ENCODE data around the gene CANT1. TPM values are rescaled to one million over a fixed set of nuclear protein-coding genes. Genes with fewer than 3 reads are reported as not detected.

Gene CANT1
- polyA plus RNA-seq, 3 donors: 39.7 to 52.9 (median 46.1) TPM

DNA sequence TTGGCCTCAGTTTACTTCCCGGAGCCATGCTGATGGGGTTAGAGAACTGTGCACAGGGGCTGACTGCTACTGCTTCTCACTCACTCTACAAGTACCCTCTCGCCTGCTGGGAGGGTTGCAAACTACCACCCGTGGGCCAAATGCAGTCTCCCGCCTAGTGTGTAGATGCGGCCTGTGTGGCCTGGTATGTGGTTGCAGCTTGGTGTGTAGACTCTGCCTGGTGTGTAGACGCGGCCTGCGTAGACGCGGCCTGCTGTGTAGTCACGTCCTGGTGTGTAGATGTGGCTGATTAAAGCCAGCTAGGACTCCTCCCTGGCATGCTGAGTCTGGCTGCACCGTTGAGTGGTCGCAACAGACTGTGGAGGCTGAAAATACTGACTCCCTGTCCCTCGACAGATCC, 7.3 kb downstream of the CANT1 start:
- DNase-seq (ENCODE audit: extremely low read depth in 1 of 11, low read depth in 9 of 11, low spot score in 4 of 11): no peak

DNA sequence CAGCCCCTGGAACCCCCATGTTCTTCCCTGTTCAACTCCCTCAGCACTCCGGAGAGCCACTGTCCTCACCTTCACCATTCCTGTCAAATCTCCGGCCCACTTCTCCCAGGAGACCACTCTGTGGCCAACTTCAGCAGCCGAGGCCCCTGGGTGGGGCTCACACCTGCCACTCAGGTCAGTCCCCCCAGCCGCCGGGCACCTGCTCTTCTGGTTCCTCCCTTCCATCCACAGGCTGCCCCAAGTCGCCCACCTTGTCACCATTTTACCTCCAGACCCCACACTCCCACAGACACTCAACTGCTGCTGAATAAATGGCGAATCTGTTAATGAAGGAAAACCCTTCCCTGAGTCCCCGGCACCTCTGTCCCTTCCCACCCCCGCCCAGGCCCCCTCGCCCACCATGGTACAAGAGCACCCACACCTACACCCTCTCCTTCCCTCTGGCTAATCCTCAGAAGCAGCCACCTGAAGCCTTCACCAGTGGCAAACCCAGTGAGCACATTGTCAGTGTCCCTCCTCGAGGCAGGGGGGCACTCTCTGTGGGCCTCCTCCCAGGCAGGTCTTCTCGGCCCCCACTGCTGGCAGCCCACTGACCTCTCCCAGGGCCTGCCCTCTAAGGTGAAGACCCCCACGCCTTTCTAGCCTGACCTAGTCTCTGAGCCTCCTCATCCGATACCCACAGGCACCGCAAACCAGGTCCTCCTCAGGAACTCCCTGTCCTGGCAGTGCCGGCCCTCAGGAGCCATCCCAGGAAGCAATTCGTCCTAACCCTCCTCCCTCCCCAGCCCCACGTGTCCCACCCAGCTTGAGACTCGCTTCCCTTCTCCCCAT, 8.2 kb downstream of the CANT1 start:
- DNase-seq (ENCODE audit: extremely low read depth in 1 of 11, low read depth in 9 of 11, low spot score in 4 of 11): no peak

DNA sequence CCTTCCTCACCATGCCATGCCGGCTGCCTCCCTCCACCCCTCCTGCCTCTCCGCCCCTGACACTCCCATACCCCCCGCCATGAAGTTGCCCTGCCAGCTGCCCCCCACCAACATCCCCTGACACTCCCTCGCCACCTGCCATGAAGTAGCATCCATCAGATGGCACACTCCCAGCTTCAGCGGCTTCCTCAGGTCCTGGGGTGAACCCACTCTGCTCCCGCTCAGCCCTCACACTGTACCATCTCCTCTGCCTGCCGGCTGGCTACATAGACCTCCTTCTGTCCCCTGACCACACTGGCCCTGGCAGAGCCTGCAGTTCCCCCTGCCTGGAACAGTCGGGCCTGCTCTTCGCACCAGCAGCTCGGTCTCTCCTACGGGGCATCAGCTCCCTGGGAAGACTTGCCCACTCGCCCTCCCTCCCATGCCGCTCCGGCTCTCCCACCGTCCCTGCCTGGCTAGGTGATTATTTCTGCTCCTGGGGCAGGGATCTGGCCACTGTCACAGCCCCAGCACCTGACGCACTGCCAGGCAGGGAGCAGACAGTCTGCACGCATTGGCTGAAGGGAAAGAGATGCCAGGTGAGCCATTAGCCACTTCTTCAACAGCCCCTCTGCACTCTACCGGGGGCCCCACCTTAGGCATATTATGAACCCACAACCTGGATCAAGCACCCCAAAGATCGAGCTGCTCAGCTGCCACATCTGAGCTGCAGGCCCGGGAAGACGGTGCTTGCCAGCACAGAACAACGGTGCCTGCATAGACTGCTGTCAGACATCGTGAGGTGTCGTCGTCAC, 9.0 kb downstream of the CANT1 start:
- no peak for DNase-seq (ENCODE audit: extremely low read depth in 1 of 11, low read depth in 9 of 11, low spot score in 4 of 11)

DNA sequence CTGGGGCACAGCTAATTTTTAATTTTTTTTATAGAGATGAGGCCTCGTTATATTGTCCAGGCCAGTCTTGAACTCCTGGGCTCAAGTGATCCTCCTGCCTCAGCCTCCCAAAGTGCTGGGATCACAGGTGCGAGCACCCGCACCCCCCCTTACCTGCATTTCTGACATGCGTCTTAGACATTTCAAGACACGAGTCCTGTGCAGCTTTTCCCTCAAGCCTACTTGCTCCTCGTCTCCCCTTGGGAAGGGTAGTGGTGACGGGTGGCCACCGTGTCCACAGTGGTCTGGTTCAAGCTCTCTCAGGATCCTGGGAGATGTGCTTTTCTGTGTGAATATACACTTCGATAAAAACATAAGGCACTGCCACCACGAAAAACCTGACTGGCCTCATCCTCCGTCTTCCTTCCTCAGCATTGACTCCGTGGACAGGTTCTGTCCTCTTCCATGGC, 9.6 kb downstream of the CANT1 start:
- DNase-seq (ENCODE audit: extremely low read depth in 1 of 11, low read depth in 9 of 11, low spot score in 4 of 11): no peak

DNA sequence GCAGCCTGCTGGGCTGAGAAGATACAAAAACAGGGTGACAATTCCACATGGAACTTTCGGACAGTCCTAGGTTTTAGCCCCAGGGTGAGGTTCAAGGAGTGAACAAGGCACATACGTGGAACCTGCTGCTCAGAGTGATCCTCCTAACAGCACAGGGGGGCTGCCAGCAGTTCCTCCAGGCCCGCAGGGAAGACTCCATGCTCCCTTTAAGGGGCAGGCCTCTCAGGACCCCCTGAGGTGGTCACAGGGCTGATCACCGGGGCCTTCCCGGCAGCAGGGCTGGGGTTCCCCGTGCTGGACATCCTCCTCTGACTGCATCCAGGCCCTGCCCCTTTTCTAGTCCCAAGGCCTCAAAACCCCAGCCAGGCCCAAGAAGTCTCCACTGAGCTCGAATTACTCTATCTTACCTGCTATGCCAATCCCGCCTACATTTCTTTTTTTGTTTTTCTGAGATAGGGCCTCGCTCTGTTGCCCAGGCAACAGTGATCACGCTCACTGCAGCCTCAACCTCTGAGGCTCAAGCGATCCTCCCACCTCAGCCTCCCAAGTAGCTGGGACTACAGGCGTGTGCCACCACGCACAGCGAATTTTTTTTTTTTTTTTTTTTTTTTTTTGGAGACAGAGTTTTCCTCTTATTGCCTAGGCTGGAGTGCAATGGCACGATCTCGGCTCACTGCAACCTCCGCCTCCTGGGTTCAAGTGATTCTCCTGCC, 10.4 kb downstream of the CANT1 start:
- no peak for DNase-seq (ENCODE audit: extremely low read depth in 1 of 11, low read depth in 9 of 11, low spot score in 4 of 11)

DNA sequence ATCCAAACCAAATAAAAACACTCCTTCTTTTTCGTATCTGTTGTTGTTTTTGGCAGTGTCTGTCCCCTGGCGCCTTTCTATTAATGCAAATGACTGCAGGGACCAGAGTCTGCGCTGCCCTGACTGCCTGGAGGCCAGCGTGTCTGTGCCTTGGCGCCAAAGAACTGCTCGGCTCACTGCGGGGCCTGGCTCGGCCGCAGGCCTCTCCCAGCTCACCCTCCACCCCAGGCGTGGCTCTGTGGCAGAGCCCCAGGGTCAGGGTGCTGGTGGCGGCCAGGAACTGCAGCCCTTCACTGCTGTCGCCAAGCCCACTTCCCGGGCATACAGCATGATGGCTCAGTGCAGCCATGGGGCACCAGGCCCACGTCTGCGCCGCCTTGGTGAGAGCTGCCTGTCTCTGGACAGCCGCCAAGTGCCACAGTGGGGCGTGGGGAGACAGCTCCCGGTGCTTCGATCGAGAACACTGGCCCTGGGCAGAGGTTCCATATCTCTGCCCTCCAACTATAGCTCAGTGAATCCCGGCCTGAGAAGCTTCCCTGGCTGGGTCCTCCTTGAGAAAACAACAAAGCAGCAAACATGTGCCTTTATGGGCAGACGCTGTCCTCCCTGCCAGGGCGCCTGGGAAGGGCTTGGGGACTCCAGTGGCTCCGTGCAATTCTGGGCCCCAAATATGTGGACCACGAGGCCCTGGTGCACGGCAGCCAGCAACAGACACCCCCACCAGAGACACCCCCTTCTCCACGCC, 11.1 kb downstream of the CANT1 start:
- DNase-seq (ENCODE audit: extremely low read depth in 1 of 11, low read depth in 9 of 11, low spot score in 4 of 11): no peak

DNA sequence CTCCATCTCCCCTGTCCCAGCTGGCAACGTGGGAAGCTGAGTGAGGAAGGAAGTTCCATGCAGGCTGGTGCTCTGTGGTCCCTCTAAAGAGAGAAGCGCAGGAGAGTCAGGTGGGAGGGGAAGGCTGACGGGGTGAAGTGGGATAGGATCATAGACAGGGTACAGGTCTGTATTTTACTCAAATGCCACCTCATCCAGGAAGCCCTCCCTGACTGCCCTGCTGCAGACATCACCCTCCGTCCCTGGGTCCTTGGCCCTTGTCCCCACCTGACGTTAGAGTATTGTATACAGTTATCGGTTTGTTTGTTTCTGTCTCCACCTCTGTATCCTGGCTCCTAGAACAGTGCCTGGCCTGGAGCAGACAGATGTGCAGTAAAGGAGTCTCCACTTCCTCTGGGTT, 11.7 kb downstream of the CANT1 start:
- DNase-seq (ENCODE audit: extremely low read depth in 1 of 11, low read depth in 9 of 11, low spot score in 4 of 11): no peak

DNA sequence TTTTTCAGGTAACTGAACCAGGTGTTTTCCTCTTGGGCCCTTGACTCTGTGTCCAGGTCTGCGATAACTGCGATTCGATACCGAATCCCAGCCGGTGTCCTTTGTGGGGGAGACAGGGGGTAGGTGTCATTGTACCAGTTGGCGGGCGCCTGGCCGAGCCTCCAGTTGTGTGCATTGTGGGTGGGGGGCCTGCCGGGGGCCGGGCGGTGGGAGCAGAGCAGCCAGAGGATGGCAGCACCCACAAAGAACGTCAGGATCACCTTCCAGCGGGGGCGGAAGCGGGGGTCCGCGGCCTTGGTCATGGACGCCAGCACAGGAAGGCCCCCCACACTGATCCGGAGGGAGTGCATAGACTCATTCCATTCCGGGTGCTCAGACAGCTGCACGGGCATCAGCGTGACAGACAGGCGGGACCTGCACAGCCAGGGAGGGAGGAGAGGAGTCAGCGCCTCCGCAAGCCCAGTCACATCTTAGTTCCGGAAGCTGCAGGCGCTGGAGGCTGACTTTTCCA, 12.3 kb downstream of the CANT1 start:
- DNase-seq (ENCODE audit: extremely low read depth in 1 of 11, low read depth in 9 of 11, low spot score in 4 of 11): no peak

DNA sequence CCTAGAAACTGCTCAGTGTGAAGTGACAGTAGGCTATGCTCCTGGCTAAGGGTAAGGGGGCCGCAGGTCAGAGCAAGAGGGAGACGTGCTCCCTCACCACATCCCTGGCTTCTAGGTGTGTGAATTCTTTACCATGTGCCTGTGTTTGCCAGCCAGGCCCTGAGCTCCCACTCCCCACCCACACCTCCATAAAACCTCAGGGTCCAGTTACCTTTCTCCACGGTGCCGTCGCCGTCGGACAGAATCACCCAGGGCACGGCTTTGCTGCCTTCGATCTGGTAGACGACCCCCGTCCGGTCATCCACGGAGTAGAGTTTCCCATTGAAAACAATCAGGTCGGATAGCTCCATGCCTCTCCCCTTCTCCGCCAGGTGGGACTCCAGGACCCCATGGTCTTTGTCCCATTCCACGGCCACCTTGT, 12.8 kb downstream of the CANT1 start:
- no peak for DNase-seq (ENCODE audit: extremely low read depth in 1 of 11, low read depth in 9 of 11, low spot score in 4 of 11)

DNA sequence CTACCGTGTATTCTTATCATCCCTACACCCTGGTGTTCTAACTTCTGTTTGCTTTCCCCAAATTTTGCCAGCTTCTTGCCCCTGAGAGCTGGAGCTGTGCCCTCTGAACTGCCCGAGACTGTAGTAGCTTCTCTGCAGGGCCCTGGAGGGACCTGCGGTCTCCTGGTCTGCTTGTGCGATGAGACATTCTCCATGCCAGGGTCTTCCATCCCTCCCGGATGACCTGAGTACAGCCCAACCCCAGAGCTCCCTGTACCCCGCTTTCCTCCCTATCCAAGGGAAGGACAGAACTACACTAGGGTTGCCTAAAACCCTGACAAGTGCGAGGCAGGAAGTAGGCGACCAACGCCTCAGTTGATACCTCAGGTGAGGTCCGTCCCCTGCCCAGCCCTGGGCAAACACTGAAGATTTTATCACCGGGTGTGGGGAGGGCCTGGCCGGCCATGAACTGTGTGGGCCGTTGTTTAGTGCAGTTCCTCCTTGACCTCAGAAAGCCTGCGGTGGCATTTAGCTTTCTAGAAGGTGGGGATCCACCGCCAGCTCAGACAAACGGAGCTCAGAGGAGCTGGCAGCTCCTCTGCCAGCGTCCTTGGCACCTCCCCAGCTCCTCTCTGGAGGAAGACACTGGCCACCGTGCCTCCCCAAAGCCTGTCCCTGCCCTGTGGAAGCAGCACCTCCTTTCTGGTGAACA, 13.7 kb downstream of the CANT1 start:
- DNase-seq (ENCODE audit: extremely low read depth in 1 of 11, low read depth in 9 of 11, low spot score in 4 of 11): no peak

DNA sequence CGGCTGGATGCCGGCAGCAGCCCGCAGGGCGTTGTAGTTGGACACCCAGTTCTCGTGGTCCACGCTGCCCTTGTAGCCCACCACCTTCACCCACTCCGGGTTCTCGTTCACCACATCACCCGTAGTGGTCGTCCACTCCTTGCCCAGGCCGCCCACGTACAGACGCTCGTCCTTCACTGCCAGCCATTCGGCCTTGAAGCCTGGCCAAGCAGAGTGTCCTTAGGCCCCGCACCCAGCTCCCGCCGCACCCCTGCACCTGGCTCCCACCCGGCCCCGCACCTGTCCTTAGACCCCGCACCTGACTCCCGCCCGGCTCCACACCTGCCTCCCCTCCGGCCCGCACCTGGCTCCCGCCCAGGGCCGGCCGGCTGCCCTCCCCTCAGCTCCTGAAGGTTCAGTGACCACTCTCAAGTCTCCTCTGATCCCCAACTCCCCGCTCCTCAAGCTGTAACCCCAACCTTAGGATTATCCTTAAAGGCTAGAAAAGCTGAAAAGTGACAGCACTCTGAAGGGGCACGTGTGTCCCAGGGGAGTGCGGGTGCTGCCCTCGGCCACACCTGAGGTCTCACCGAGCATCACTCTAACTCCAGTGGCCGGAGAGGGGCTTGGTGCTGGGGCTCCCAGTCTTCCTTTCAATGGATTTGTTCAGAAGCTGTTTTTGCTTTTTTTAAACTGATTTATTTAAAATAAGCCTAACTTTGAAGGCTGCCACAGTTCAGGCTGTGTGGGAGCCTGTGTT, 14.4 kb downstream of the CANT1 start:
- DNase-seq (ENCODE audit: extremely low read depth in 1 of 11, low read depth in 9 of 11, low spot score in 4 of 11): no peak

DNA sequence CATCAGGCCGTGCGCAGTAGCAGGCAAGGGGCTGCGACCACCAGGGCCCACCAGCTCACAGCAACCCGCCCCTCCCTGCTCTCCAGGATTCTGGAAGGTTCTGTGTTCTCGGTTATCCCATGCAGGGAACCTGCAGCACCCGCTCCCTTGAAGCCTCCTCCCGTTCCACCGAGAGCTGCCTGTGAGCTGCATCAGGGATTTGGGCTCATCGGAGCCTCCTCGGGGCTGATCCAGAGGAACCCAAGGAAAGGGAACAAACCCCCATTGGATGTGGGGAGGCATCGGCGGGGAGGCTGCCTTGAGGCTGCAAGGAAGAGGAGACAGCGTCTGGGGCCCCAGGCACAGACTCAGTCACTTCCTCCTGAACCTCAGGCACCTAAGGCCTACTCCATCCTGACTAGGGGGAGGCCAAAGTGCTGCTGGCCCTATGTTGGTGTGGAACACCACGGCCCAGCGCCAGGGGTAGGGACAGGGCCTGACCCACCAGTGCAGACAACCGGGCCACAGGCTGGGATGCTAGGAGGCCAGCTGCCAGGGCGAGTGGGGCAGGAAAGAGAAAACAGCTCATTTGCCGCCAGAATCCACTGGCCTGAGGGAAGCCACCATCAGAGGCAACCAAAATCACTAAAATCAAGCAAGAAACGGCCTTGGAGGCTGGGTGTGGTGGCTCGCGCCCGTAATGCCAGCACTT, 15.4 kb downstream of the CANT1 start:
- DNase-seq (ENCODE audit: extremely low read depth in 1 of 11, low read depth in 9 of 11, low spot score in 4 of 11): no peak

DNA sequence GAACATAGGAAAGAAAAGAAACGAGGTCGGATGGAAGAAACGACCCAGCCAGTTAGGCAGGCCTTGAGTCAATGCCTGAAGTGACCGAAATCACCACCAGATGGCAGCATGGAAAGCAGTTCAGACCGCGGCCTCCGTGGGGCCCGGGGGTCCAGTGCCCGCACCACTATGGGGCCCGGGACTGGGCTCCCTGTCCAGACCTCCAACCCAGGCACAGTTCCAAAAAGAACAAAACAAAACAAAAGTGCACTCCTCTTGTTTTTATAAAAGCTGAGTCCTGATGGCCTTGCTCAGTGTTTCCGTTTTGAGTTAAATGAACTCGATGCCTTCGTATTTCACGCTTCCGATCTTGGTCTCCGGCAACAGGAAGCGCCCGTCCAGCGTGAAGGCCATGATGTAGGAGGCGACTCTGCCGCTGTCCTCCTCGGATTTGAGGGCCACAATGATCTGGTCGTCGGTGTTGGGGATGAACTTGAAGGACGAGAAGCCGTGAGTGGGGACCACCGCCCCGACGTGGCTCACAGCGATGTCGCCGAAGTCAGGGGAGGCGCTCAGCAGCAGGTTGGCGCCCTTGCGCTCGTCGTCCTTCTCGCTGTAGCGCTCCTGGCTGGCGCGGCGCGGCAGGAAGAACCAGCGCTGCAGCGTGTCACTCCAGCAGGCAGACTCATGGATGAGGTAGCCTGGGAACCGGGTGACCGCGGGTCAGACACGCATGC, 16.2 kb downstream of the CANT1 start:
- no peak for DNase-seq (ENCODE audit: extremely low read depth in 1 of 11, low read depth in 9 of 11, low spot score in 4 of 11)

DNA sequence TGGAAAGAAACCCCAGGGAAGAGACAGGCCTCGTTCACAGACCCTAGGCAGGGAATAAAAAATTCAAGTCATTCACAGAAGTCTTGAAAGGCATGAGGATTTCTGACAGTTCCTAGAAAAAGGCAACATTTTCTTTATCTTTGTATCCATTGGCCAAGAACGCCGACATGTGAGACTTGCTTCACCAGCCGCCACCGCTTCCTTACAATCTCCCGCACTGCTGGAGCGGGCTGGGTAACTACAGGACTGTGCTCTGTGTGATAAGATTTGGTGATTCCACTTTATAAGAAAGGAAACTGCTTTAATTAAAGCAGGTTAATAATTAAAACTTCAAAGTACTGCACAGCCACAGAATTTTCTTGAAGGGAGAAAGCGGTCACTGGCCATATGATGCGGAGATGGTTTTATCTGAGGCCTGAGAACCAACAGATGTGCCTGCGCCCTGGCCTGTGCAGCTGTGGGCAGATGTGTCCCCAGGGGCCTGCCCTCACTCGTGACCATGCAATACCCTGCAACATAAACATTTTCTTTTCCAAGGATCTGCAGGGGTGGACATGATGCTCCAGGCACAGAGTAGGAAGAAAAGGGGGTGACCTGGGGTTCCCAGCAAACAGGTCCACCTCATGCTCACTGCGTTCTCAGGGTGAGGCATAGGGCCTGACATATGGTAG, 16.9 kb downstream of the CANT1 start:
- DNase-seq (ENCODE audit: extremely low read depth in 1 of 11, low read depth in 9 of 11, low spot score in 4 of 11): no peak

DNA sequence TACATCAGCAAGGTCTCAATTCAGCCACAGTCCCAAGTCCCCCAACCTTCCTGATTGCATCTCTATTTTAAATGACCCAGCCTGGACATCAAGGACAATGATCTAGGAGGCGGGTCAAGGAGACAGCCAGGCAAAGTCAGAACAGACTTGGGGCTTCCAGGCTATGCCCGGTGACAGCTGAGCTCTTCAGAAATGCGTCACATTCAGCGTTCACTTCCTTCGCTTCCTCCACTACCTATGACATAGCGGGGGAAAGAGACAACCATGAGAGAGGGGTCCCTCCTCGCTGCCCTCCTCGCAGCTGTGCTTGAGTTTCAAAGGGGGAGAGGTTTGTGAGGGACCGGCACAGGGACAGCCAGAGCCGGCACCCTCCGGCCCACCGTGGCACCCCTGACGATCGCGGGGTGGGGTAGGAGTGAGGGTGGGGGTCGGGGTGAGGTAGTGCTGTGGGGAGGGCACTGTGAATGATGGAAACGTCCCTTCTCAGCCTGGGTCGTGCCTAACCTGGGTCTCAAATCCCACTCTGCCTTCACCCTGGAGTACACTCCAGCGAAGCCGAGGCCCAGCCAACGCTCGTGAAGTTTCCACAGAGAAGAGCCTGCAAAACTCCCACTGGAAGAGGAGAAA, 17.5 kb downstream of the CANT1 start:
- no peak for DNase-seq (ENCODE audit: extremely low read depth in 1 of 11, low read depth in 9 of 11, low spot score in 4 of 11)

Data from renal cortex interstitium (tissue), 11 donors.